ENCODE measurements around the gene INPP4B. TPM values are rescaled to one million over a fixed set of nuclear protein-coding genes. Genes with fewer than 3 reads are reported as not detected.

Gene INPP4B
- polyA plus RNA-seq, 3 donors = 8.5 to 9.4 (median 9.0) TPM

GRCh38 chr4:142272452-142272851, 573.6 kb downstream of the INPP4B start:
- DNase-seq (ENCODE audit: low read depth in 3 of 3, low spot score in 2 of 3) = no peak

GRCh38 chr4:142271832-142272231, 574.3 kb downstream of the INPP4B start:
- no peak for DNase-seq (ENCODE audit: low read depth in 3 of 3, low spot score in 2 of 3)

DNA sequence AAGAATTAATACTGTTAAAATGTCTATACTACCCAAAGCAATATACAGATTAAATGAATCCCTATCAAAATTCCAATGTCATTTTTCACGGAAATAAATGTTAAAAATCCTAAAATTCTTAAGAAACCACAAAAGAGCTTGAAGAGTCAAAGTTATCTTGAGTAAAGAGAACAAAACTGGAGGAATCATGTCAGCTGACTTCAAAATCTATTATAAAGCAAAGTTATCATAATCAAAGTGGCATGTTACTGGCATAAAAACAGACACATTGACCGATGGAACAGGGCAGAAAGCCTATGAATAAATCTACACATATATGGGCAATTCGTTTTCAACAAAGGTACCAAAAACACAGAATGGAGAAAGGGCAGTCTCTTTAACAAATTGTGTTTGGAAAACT, 579.0 kb downstream of the INPP4B start:
- no peak for DNase-seq (ENCODE audit: low read depth in 3 of 3, low spot score in 2 of 3)

GRCh38 chr4:142265946-142266345, 580.2 kb downstream of the INPP4B start:
- no peak for DNase-seq (ENCODE audit: low read depth in 3 of 3, low spot score in 2 of 3)

GRCh38 chr4:142265536-142265935, 580.6 kb downstream of the INPP4B start:
- DNase-seq (ENCODE audit: low read depth in 3 of 3, low spot score in 2 of 3) = no peak

DNA sequence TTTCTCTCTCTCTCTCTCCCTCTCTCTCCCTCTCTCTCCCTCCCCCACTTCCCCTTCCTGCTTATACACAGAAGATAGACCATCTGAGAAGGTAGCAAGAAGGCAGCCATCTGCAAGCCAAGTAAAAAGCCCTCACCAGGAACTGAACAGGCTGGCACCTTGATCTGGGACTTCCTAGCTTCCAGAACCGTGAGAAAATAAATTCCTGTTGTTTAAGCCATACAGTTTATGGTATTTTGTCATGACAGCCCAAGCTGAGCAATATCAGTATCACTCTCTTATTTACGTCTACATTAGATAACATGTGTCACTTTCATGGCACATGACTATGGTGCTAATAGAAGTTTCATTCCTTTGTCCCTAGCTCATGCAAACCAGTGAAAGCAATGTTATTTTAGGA, 581.1 kb downstream of the INPP4B start:
- DNase-seq (ENCODE audit: low read depth in 3 of 3, low spot score in 2 of 3) = no peak

DNA sequence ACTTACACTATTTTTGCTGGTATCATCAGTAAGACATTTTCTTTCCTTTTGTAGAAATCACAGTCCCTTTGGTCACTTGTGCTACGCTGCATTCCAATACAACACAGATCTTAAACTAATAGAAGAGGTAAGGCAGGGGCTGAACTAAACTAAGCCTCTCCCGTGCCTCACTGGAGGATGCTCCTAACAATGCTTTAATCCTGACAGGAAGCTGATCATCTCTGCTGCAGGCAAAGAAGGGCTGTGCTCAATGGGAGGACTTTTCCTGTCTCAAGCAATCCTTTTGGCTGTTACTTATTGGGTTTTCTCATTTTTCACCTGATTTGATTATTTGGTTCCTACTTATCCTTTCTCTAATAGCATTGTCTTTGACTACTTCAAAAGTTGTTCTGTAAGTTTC, 583.1 kb downstream of the INPP4B start:
- DNase-seq (ENCODE audit: low read depth in 3 of 3, low spot score in 2 of 3) = no peak

DNA sequence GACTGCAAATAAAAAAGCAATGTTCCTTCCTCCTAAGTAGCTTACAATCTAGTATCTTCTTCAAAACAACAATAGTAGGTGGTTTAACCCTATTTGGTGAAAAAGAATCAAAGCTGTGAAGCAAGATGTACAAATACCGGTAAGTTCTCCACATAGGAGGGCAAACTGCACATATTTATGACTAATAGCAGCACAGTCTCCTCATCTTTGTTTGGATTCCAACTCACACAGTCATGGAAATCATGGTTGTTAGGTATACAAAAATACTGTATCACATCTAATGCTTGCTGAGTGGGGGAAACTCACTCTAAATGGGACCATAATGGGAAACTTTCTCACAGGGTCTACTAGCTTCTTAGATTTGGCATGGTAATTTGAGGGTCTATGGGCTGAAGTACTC, 597.2 kb downstream of the INPP4B start:
- DNase-seq (ENCODE audit: low read depth in 3 of 3, low spot score in 2 of 3) = no peak

- no peak for DNase-seq (ENCODE audit: low read depth in 3 of 3, low spot score in 2 of 3)
Measured at GRCh38 chr4:142243255-142243654, 602.8 kb downstream of the INPP4B start.

DNA sequence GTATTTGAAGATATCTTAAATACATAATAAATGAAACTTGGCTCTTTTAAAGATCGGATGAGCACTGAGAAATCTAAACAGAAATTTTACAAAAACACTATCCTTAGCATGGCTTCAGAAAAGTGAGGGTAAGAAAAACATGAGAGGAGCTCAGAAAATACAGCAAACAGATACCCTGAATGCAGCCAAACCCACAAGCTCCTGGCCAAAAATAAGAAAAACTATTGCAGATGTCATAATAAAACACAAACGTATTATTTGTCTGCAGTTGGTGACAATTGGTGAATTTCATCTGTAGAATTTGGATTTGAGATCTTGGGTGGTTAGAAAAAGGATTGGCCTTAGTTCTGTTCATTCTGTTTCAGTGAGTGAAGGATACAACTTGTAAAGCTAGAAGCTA, 603.9 kb downstream of the INPP4B start:
- DNase-seq (ENCODE audit: low read depth in 3 of 3, low spot score in 2 of 3) = no peak

- DNase-seq (ENCODE audit: low read depth in 3 of 3, low spot score in 2 of 3) = no peak
Measured at GRCh38 chr4:142238589-142238988, 607.5 kb downstream of the INPP4B start.

DNA sequence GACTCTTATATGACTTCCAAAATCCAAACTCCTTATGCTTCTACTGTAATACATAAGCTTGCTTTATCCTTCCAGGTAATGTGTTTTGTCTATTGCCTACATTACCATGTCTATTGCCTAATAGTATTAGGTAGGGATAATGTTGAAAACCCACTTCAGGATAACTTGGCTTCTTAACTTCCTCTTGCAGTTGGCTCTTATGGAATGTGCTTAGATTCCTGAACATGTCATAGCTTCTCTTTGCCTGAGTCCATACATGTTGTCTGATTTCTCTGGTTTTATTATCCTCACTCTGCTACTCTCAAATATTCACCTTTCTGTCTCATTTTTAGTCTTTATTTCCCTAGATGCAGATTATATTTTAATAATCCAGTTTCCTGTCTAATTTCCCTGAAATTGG, 609.8 kb downstream of the INPP4B start:
- no peak for DNase-seq (ENCODE audit: low read depth in 3 of 3, low spot score in 2 of 3)

- DNase-seq (ENCODE audit: low read depth in 3 of 3, low spot score in 2 of 3) = no peak
Measured at GRCh38 chr4:142231787-142232186, 614.3 kb downstream of the INPP4B start.

DNA sequence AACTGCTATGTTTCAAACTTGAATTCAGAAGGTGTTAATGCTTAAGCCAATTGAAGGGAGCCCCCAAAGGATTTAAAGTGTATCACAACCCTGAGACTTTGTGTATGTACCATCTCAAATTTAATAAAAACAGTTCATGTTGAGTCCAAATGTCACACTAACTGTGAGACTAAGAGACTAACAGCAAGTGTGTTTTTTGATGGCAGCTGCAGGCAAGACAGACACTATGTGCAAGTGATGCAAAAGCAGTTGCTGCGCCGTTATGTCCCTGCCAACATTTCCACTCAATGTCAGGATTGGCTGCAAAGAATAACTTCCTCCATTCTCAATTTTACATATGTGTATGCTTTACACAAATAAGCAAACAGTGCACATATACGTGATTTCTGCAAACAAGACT, 615.1 kb downstream of the INPP4B start:
- DNase-seq (ENCODE audit: low read depth in 3 of 3, low spot score in 2 of 3) = no peak

DNA sequence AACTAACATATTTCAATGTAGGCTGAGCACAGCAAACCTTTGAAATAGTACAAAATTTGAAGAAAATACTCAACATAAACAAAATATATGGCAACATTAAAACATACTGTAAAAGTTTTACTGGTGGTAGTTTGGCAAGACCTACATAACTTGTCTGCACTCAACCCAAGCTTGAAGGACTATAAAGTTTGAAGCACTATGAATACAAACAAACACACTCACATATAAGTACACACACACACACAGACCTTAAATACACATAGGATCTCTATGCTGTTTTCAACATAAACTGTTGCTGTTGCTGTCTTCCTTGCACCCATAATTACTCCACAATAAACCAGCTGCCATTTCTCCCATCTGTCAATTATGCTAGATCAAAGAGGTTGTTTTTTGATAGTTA, 620.1 kb downstream of the INPP4B start:
- DNase-seq (ENCODE audit: low read depth in 3 of 3, low spot score in 2 of 3) = no peak

- no peak for DNase-seq (ENCODE audit: low read depth in 3 of 3, low spot score in 2 of 3)
Measured at GRCh38 chr4:142222127-142222526, 624.0 kb downstream of the INPP4B start.

DNA sequence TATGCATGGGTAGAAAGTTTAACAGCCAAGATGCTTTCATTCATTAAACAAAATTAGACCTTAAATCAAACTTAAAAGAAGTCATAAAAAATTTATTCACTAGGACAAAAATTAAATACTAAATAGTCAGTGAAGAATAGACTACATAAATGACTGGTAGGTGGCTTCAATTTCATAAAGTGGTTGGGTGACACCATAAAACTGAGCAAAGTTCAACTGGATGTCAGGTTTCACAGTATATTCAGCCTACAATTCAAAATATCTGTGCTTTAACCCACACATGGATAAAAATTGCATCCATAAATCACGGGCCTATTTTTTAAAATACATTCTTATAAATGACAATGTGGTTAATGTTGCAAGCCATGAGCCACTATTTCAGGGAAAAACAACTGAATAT, 627.4 kb downstream of the INPP4B start:
- no peak for DNase-seq (ENCODE audit: low read depth in 3 of 3, low spot score in 2 of 3)

DNA sequence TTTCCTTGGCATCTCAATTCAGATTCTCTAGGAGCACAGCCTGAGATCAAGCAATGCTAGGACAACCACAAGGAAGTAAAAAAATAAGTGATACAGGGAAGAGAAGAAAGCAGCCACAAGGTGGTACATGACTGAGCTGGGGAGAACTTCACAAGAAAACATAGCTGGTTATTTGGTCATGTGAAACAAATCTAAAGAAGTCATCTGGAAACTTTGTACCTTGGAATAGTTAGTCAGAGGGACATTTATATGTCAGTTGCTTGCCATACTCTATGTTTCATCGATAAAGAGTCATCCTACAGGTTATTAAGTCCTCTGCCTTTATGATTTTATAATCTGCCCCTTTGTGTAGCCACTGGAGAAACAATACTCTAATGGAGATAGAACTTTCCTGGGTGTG, 634.7 kb downstream of the INPP4B start:
- no peak for DNase-seq (ENCODE audit: low read depth in 3 of 3, low spot score in 2 of 3)

GRCh38 chr4:142203505-142203904, 642.6 kb downstream of the INPP4B start:
- no peak for DNase-seq (ENCODE audit: low read depth in 3 of 3, low spot score in 2 of 3)

GRCh38 chr4:142202404-142203332, 643.4 kb downstream of the INPP4B start:
- no peak for DNase-seq (ENCODE audit: low read depth in 3 of 3, low spot score in 2 of 3)

GRCh38 chr4:142201041-142201440, 645.1 kb downstream of the INPP4B start:
- DNase-seq (ENCODE audit: low read depth in 3 of 3, low spot score in 2 of 3) = no peak

DNA sequence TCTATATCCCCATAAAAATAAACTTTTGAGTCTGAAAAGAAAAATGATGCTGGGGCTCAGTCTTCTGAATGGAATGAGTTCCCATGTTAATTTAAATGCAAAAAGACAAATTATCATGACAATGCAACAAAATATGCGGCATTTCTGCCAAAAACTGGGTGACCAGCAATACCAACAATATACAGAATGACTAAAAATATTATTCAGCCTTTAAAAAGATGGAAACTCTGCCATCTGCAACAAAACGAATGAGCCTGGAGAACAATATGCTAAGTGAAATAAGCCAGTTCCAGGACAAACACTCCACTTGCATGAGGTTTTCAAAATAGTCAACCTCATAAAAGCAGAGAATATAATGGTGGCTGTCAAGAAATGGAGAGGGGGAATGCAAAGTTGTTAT, 651.2 kb downstream of the INPP4B start:
- no peak for DNase-seq (ENCODE audit: low read depth in 3 of 3, low spot score in 2 of 3)

- DNase-seq (ENCODE audit: low read depth in 3 of 3, low spot score in 2 of 3) = no peak
Measured at GRCh38 chr4:142191901-142192300, 654.2 kb downstream of the INPP4B start.

Measured in right renal cortex interstitium (tissue), 3 donors.